ENCODE measurements around the gene ASPHD2.

DNA sequence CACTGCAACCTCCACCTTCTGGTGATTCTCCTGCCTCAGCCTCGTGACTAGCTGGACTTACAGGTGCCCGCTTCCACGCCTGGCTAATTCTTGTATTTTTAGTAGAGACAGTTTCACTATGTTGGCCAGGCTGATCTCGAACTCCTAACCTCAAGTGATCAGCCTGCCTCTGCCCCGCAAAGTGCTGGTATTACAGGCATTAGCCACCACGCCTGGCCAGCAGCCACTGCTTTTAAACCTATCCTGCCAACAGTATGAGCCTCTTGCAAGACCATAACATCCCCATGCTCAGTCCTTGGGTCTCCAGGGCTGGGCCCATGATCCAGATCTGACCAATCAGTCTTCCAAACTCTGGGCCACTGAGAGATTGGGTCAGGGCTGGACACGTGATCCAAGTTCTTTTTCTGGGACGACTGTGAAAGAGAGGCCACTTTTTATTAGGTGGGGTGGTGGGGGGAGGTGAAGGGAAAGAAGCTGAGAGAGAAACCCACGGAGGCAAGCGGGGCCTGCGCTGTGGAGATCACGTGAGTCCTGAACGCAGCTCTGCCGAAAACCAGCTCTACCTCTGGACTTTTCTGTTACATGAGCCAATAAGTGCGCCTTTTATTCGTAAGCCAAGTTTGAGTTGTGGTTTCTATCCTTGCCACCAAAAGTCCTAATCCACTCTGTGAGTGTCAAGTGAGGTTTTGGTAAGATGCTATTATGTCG is 17.9 kb downstream of the ASPHD2 start:
- TF ChIP-seq, protein P1, sequence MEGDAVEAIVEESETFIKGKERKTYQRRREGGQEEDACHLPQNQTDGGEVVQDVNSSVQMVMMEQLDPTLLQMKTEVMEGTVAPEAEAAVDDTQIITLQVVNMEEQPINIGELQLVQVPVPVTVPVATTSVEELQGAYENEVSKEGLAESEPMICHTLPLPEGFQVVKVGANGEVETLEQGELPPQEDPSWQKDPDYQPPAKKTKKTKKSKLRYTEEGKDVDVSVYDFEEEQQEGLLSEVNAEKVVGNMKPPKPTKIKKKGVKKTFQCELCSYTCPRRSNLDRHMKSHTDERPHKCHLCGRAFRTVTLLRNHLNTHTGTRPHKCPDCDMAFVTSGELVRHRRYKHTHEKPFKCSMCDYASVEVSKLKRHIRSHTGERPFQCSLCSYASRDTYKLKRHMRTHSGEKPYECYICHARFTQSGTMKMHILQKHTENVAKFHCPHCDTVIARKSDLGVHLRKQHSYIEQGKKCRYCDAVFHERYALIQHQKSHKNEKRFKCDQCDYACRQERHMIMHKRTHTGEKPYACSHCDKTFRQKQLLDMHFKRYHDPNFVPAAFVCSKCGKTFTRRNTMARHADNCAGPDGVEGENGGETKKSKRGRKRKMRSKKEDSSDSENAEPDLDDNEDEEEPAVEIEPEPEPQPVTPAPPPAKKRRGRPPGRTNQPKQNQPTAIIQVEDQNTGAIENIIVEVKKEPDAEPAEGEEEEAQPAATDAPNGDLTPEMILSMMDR (IDR thresholded peaks at IDR 0.05; ENCODE audit: low read length), result no peak
- TF ChIP-seq EZH2 (IDR thresholded peaks at IDR 0.05; ENCODE audit: borderline replicate concordance, low read length), result no peak

Measured in OCI-LY1 (cell line).